Type B pancreatic cell (in vitro differentiated cells): ENCODE data around the gene CHD2. TPM values are rescaled to one million over a fixed set of nuclear protein-coding genes. Genes with fewer than 3 reads are reported as not detected.
A peak's percentile ranks its signal among the peaks of the same experiment; 100 is the strongest.

Experiments used
- DNase-seq: peaks from one replicate; pipeline ENCODE4 v3.0.0; 2021; ENCODE audit warnings: mixed read lengths; ENCODE audit not compliant: unreplicated experiment; ENCODE audit errors: extremely low spot score
- H3K27ac Mint-ChIP-seq: 2 replicates; pipeline ENCODE4 v1.8.0; 2021; ENCODE audit warnings: mild to moderate bottlenecking, mixed read lengths
- H3K27me3 Mint-ChIP-seq: 2 replicates; pipeline ENCODE4 v1.8.0; 2021; ENCODE audit warnings: mixed read lengths
- H3K36me3 Mint-ChIP-seq: 2 replicates; pipeline ENCODE4 v1.8.0; 2021; ENCODE audit warnings: mixed read lengths
- H3K4me1 Mint-ChIP-seq: one replicate; pipeline ENCODE4 v1.8.0; 2021; ENCODE audit warnings: mixed read lengths; ENCODE audit not compliant: unreplicated experiment
- H3K4me3 Mint-ChIP-seq: 2 replicates; pipeline ENCODE4 v1.8.0; 2021; ENCODE audit warnings: mild to moderate bottlenecking, mixed read lengths
- H3K9me3 Mint-ChIP-seq: 2 replicates; pipeline ENCODE4 v1.8.0; 2021; ENCODE audit warnings: mixed read lengths
- CTCF ChIP-seq: fragments of 200-600 bp; sonication (generic); conservative IDR thresholded peaks from 2 replicates; pipeline ENCODE4 v1.5.0; 2021; ENCODE audit warnings: antibody characterized with exemption, mild to moderate bottlenecking
- total RNA-seq: library from RNA; stranded (reverse); gene quantifications from 2 replicates; pipeline ENCODE4 v1.2.1, GENCODE V29; 2021; ENCODE audit warnings: low replicate concordance

CHD2 gene
- total RNA-seq, 1 donor from 2014 or later: 135 TPM

GRCh38 chr15:93024716-93025624 is 124.8 kb downstream of the CHD2 start:
- Mint-ChIP-seq H3K4me1 (peaks cover 16% of the 10 kb centered on the region), H3K27me3 (no peaks in the 10 kb centered on the region), H3K4me3 (no peak overlapping the region), H3K36me3 (peaks cover 44% of the 10 kb centered on the region), H3K27ac (peak overlapping the region; percentile 61), H3K9me3 (no peaks in the 10 kb centered on the region)
- no peak for TF ChIP-seq CTCF
- no peak for DNase-seq

GRCh38 chr15:93025625-93025982 is 125.5 kb downstream of the CHD2 start:
- no peak for TF ChIP-seq CTCF
- no peak overlapping the region for H3K27ac Mint-ChIP-seq
- H3K36me3 Mint-ChIP-seq: peaks cover 38% of the 10 kb centered on the region
- H3K9me3 Mint-ChIP-seq: no peaks in the 10 kb centered on the region
- DNase-seq: no peak
- no peak overlapping the region for H3K4me3 Mint-ChIP-seq
- H3K27me3 Mint-ChIP-seq: no peaks in the 10 kb centered on the region
- H3K4me1 Mint-ChIP-seq: peaks cover 22% of the 10 kb centered on the region

GRCh38 chr15:93026380-93026817 is 126.3 kb downstream of the CHD2 start:
- Mint-ChIP-seq H3K27me3 (no peaks in the 10 kb centered on the region), H3K36me3 (peaks cover 32% of the 10 kb centered on the region), H3K27ac (no peak overlapping the region), H3K4me3 (no peak overlapping the region), H3K4me1 (peaks cover 25% of the 10 kb centered on the region), H3K9me3 (no peaks in the 10 kb centered on the region)
- TF ChIP-seq CTCF: no peak
- peak; percentile 62 for DNase-seq

GRCh38 chr15:93027413-93027812 is 127.3 kb downstream of the CHD2 start:
- no peak overlapping the region for H3K27ac Mint-ChIP-seq
- H3K9me3 Mint-ChIP-seq: no peaks in the 10 kb centered on the region
- H3K36me3 Mint-ChIP-seq: peaks cover 24% of the 10 kb centered on the region
- TF ChIP-seq CTCF: no peak
- no peak for DNase-seq
- no peak overlapping the region for H3K4me3 Mint-ChIP-seq
- peaks cover 25% of the 10 kb centered on the region for H3K4me1 Mint-ChIP-seq
- H3K27me3 Mint-ChIP-seq: no peaks in the 10 kb centered on the region

GRCh38 chr15:93028111-93028631 is 128.0 kb downstream of the CHD2 start:
- DNase-seq: no peak
- no peaks in the 10 kb centered on the region for H3K27me3 Mint-ChIP-seq
- H3K4me1 Mint-ChIP-seq: peaks cover 25% of the 10 kb centered on the region
- no peak overlapping the region for H3K4me3 Mint-ChIP-seq
- peaks cover 17% of the 10 kb centered on the region for H3K36me3 Mint-ChIP-seq
- no peaks in the 10 kb centered on the region for H3K9me3 Mint-ChIP-seq
- H3K27ac Mint-ChIP-seq: peak overlapping the region; percentile 34
- no peak for TF ChIP-seq CTCF
